Measurements from ENCODE around the gene CLCN6.

- TF ChIP-seq CTCF (IDR thresholded peaks at IDR 0.05) (no peak), POLR2A (IDR thresholded peaks at IDR 0.05) (no peak)
Measured at GRCh38 chr1:11772458-11772857, 33.5 kb upstream of the CLCN6 start.

Data from adrenal gland (tissue), 5 donors.